PFSK-1 (cell line): ENCODE measurements around the gene EHD2.

Experiments
- FOXP2 ChIP-seq: optimal IDR thresholded peaks from 2 replicates; pipeline ENCODE3; 2011; ENCODE audit warnings: borderline replicate concordance, control low read depth, inconsistent platforms; ENCODE audit not compliant: insufficient read depth; ENCODE audit errors: extremely low read length, extremely low read depth
- POLR2AphosphoS5 ChIP-seq: IDR thresholded peaks from 2 replicates; pipeline ENCODE4 v1.6.1; 2012; ENCODE audit warnings: low read depth, mild to moderate bottlenecking, control low read depth, low read length, moderate library complexity
- REST ChIP-seq, 2 experiments: IDR thresholded peaks; 2 replicates each; pipeline versions ENCODE4 v1.6.1 to v1.8.0; 2011 to 2012; ENCODE audit warnings: low read depth in 2 of 2, low read length in 2 of 2, control low read depth in 1 of 2, inconsistent platforms in 1 of 2, mild to moderate bottlenecking in 1 of 2, moderate library complexity in 1 of 2; ENCODE audit not compliant: insufficient read depth in 1 of 2
- SIN3A ChIP-seq: IDR thresholded peaks from 2 replicates; pipeline ENCODE4 v1.6.1; 2012; ENCODE audit warnings: mild to moderate bottlenecking, low read length, moderate library complexity, borderline replicate concordance; ENCODE audit not compliant: insufficient read depth
- TAF1 ChIP-seq: IDR thresholded peaks from 2 replicates; pipeline ENCODE4 v1.6.1; 2012; ENCODE audit warnings: low read length, control low read depth, borderline replicate concordance; ENCODE audit not compliant: insufficient read depth

Gene EHD2

GRCh38 chr19:47681388-47681787, 31.8 kb upstream of the EHD2 start:
- TF ChIP-seq FOXP2 (no peak), REST (IDR thresholded peaks at IDR 0.05; ENCODE audit: insufficient read depth in 1 of 2, low read depth in 2 of 2, low read length in 2 of 2) (no peak), TAF1 (no peak), POLR2AphosphoS5 (no peak)

- TF ChIP-seq POLR2AphosphoS5 (no peak), SIN3A (no peak), REST (IDR thresholded peaks at IDR 0.05; ENCODE audit: insufficient read depth in 1 of 2, low read depth in 2 of 2, low read length in 2 of 2) (no peak), FOXP2 (no peak), TAF1 (no peak)
These were observed 31.3 kb upstream of the EHD2 start for GRCh38 chr19:47681936-47682335.

- no peak for TF ChIP-seq FOXP2
These were observed 30.3 kb upstream of the EHD2 start for GRCh38 chr19:47682939-47683338.

GRCh38 chr19:47686679-47687450, 26.4 kb upstream of the EHD2 start:
- TF ChIP-seq REST (IDR thresholded peaks at IDR 0.05; ENCODE audit: insufficient read depth in 1 of 2, low read depth in 2 of 2, low read length in 2 of 2) (no peak), TAF1 (no peak), SIN3A (no peak), FOXP2 (no peak), POLR2AphosphoS5 (no peak)

- TF ChIP-seq REST (IDR thresholded peaks at IDR 0.05; ENCODE audit: insufficient read depth in 1 of 2, low read depth in 2 of 2, low read length in 2 of 2) (no peak), FOXP2 (no peak), POLR2AphosphoS5 (no peak), SIN3A (no peak), TAF1 (no peak)
These were observed 25.3 kb upstream of the EHD2 start for GRCh38 chr19:47687906-47688305.
